Aorta (tissue), 5 donors: ENCODE measurements around the gene BTBD9. TPM values are rescaled to one million over a fixed set of nuclear protein-coding genes. Genes with fewer than 3 reads are reported as not detected.

Experiments used
- ATAC-seq: fragments of 200-7000 bp; cut with Tn5 transposase; one replicate; pipeline ENCODE4 v1.9.1; 2022; ENCODE audit warnings: moderate library complexity; ENCODE audit not compliant: low FRiP score
- DNase-seq, 2 donors: peaks; one replicate each; pipeline ENCODE4 v3.0.0-alpha.2; 2020
- H3K27ac ChIP-seq, 2 donors: one replicate each; pipeline ENCODE4 v1.5.1; 2013; ENCODE audit warnings: low read length in 2 of 2, mild to moderate bottlenecking in 2 of 2, moderate library complexity in 2 of 2, control low read depth in 1 of 2, inconsistent platforms in 1 of 2, low read depth in 1 of 2
- H3K27me3 ChIP-seq, 2 donors: one replicate each; pipeline ENCODE4 v1.6.1; 2013; ENCODE audit warnings: control low read depth in 1 of 2, low read length in 1 of 2, mild to moderate bottlenecking in 1 of 2, moderate library complexity in 1 of 2; ENCODE audit not compliant: insufficient read depth in 2 of 2, control insufficient read depth in 1 of 2
- H3K36me3 ChIP-seq, 2 donors: one replicate each; pipeline ENCODE4 v1.6.1; 2013; ENCODE audit warnings: control low read depth in 1 of 2, low read length in 1 of 2, mild to moderate bottlenecking in 1 of 2; ENCODE audit not compliant: insufficient read depth in 2 of 2, control insufficient read depth in 1 of 2
- H3K4me1 ChIP-seq, 2 donors: one replicate each; pipeline ENCODE4 v1.6.1; 2013; ENCODE audit warnings: low read length in 2 of 2, control low read depth in 1 of 2, mild to moderate bottlenecking in 1 of 2, moderate library complexity in 1 of 2; ENCODE audit not compliant: insufficient read depth in 2 of 2, control insufficient read depth in 1 of 2
- H3K4me3 ChIP-seq, 2 donors: one replicate each; pipeline ENCODE4 v1.5.1; 2013; ENCODE audit warnings: low read length in 2 of 2, control low read depth in 1 of 2, mild to moderate bottlenecking in 1 of 2
- H3K9me3 ChIP-seq: one replicate; pipeline ENCODE4 v1.6.1; 2013; ENCODE audit warnings: mild to moderate bottlenecking, low read length; ENCODE audit not compliant: control insufficient read depth
- WGBS, 2 donors: extraction: QIAGEN DNeasy Blood & Tissue Kit; methylation state at CpG; one replicate each; pipeline ENCODE4 v1.1.7; 2013; 5-methylcytosine and 5-hydroxymethylcytosine counted together
- intact Hi-C, 2 donors: fragments of 100-400 bp; cut with DNase I; formaldehyde crosslinking; loops; one replicate each; pipeline versions ENCODE4 v1.14.2 to v1.15.0; 2022
- polyA plus RNA-seq, 2 donors: library from polyadenylated mRNA; stranded (reverse); fragments of 200-250 nt; gene quantifications; one replicate each; pipeline ENCODE4 v1.2.3, GENCODE V29; 2013
- total RNA-seq, 2 donors: library from RNA; stranded (reverse); fragmentation: NEBNext Ultra II Directional; extraction: Animal tissue kit (Norgen Biotek cat#: 25700); gene quantifications; one replicate each; pipeline ENCODE4 v1.2.1, GENCODE V29; 2021
- donor health status: healthy with polysubstance abuse.
- donor health status: Bipolar disorder and iron deficiency.
- donor health status: DM: no; HTN: no; CAD: no.
- donor health status: DM: no; HTN: no; CAD: no.
- donor health status: DM: yes; HTN: yes; CAD: no.

Gene BTBD9
- total and polyA plus RNA-seq, 4 donors = 1.5 to 23.6 (median 12.4) TPM

DNA sequence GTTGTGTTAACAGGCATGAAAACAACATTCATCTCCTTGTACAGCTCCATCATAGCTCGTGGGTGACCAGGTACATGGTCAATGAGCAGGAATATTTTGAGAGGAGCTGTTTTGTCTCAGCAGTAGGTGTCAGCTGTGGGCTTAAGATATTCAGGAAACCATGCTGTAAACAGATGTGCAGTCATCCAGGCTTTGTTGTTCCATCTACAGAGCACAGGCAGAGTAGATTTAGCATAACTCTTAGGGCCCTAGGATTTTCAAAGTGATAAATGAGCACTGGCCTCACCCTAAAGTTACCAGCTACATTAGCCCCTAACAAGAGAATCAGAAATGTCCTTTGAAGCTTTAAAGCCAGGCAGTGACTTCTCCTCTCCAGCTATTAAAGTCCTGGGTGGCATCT lies 154.2 kb downstream of the BTBD9 start:
- Histone ChIP-seq H3K27ac (no peak overlapping the region), H3K36me3 (no peaks in the 10 kb centered on the region), H3K9me3 (no peaks in the 10 kb centered on the region), H3K4me1 (peaks cover 0 to 5% of the 10 kb centered on the region in 2 donors), H3K27me3 (no peaks in the 10 kb centered on the region), H3K4me3 (no peak overlapping the region)
- no peak for ATAC-seq
- intact Hi-C loops = no loop called here
- WGBS, 2 donors = 92 to 97% methylated on average over 1 of the region's 1 CpG
- no peak for DNase-seq

DNA sequence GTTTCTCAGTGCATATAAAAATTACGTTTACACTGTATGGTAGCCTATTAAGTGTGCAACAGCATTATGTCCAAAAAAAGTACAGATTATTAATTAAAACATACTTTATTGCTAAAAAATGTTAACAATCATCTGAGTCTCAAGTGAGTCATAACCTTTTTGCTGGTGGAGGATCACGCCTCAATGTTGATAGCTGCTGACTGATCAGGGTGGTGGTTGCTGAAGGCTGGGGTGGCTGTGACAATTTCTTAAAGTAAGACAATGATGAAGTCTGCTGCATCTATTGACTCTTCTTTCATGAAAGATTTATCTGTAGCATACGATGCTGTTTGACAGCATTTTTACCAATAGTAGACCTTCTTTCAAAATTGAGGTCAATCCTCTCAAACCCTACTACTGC lies 155.1 kb downstream of the BTBD9 start:
- Histone ChIP-seq H3K9me3 (no peaks in the 10 kb centered on the region), H3K27me3 (no peaks in the 10 kb centered on the region), H3K27ac (no peak overlapping the region), H3K4me3 (no peak overlapping the region), H3K4me1 (peaks cover 0 to 5% of the 10 kb centered on the region in 2 donors), H3K36me3 (no peaks in the 10 kb centered on the region)
- intact Hi-C loops = no loop called here
- DNase-seq = no peak
- 94 to 97% methylated on average over 3 of the region's 3 CpGs for WGBS, 2 donors
- ATAC-seq = no peak

DNA sequence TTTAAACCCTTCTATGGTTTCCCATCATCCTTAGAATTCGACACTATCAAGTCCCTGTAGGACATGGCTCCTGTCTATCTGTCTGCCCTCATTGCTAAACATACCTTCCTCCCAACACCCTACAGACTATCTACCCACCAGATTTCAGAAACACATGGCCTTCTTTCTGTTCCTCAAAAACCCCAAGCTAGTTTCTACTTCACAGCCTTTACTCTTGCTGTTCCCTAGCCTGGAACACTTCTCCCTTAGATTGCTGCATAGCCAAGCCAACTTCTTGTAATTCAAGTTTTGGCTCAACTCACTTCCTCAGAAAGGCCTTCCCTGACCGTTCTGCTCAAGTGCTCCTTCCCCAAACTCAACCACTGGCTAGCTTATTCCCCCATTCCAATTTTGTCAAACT lies 156.2 kb downstream of the BTBD9 start:
- intact Hi-C loops = no loop called here
- peaks cover 0 to 5% of the 10 kb centered on the region in 2 donors for H3K4me1 ChIP-seq
- H3K9me3 ChIP-seq = no peaks in the 10 kb centered on the region
- DNase-seq (no peak), ATAC-seq (no peak)
- H3K4me3 ChIP-seq = no peak overlapping the region
- no peak overlapping the region for H3K27ac ChIP-seq
- H3K36me3 ChIP-seq = no peaks in the 10 kb centered on the region
- H3K27me3 ChIP-seq = no peaks in the 10 kb centered on the region
- 55 to 59% methylated on average over 2 of the region's 2 CpGs for WGBS, 2 donors

DNA sequence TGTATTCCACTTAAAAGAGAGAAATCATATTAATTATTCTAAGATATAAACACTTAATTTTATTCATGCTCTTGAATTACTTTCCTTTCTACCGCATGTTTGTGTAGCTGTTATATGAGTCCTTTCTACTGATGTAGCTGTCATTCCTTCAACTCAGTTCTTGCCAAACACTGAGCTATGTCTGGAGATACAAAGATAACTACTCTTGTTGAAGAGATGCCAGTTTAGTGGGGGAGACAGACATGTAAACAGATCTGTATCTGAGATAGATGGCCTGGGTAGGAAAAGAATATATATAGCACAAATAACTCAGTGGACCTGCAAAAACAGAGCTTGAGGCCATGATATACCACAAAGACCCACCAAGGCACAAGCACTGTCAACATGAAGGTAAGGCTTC lies 157.3 kb downstream of the BTBD9 start:
- no peaks in the 10 kb centered on the region for H3K9me3 ChIP-seq
- intact Hi-C loops = no loop called here
- DNase-seq (no peak), ATAC-seq (no peak)
- WGBS, 2 donors = 45 to 47% methylated on average over 1 of the region's 1 CpG
- H3K27me3 ChIP-seq = no peaks in the 10 kb centered on the region
- no peak overlapping the region for H3K27ac ChIP-seq
- peaks cover 0 to 5% of the 10 kb centered on the region in 2 donors for H3K4me1 ChIP-seq
- H3K4me3 ChIP-seq = no peak overlapping the region
- H3K36me3 ChIP-seq = no peaks in the 10 kb centered on the region

DNA sequence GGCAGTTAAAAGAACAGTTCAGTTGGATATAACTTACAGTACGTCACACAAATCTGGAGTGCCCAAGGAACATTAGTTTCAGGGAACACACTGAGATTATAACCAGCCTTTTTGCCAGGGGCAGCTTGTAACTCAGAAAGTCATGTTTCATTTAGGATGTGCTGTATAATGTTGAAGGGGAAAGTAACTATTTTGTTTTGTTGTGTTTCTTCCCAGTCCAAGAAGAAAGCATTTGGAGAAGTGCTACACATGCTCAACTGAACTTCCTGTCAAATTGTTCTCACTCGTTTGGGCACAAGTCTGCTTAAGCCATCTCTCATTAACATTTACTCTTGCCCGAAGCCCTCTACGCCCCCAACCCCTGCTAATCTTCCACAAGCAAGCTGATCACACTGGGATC lies 157.9 kb downstream of the BTBD9 start:
- ATAC-seq (no peak), DNase-seq (no peak)
- intact Hi-C loops = no loop called here
- Histone ChIP-seq H3K9me3 (no peaks in the 10 kb centered on the region), H3K36me3 (no peaks in the 10 kb centered on the region), H3K4me3 (no peak overlapping the region), H3K27ac (no peak overlapping the region), H3K27me3 (no peaks in the 10 kb centered on the region), H3K4me1 (peaks cover 0 to 5% of the 10 kb centered on the region in 2 donors)
- 62 to 65% methylated on average over 4 of the region's 4 CpGs for WGBS, 2 donors

DNA sequence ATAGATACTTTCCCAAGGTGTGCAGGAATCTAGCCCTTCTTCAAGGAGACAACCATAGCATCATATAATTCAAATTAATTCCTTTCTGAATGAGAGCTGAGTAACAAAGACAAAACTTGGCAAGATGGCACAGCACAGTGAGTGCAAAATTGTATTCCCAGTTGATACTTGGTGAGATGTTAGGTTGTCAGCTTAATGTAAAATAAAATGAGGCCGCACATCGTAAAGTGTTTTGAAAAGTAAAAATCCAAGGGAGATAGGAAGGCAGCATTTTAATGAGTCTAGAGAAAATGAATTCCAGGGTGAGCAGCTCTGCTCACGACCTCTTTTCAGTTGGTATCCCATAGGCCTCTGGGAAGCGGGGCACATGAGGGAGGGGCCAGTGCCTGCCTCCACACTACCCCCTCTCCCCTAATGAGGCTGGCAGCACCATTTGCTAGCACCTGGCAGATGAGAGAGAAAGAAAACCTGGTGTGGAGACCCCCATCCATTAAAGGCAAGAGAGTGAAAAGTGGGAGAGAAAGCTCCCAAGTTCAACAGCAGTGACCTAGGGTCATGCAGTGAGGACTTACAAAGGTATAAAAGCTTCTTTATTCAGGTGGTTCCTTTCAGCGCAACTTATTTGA lies 158.4 kb downstream of the BTBD9 start:
- ATAC-seq = no peak

DNA sequence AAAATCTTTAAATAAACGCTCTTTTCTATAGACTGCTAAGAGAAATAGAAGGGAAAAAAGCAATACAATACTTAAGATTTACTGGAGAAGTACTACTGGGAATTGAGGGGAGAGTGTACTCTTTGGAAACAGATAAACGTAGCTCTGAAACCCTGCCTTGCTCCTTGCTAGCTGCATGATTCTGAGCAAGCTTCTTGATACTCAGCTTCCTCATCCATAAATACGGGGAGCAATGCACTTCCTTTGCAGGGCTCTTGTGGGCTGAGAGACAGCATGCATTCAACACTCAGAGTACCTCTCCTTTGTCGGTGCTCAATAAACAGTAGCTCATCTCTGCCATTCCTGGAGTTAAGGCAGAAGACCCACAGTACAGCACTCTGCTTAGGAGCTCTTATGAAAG lies 159.7 kb downstream of the BTBD9 start:
- Histone ChIP-seq H3K9me3 (no peaks in the 10 kb centered on the region), H3K27me3 (no peaks in the 10 kb centered on the region), H3K4me1 (peaks cover 0 to 5% of the 10 kb centered on the region in 2 donors), H3K36me3 (no peaks in the 10 kb centered on the region), H3K4me3 (no peak overlapping the region), H3K27ac (no peak overlapping the region)
- 93 to 94% methylated on average over 4 of the region's 4 CpGs for WGBS, 2 donors
- no peak for DNase-seq
- intact Hi-C loops = no loop called here
- no peak for ATAC-seq

More for the DNA sequence above, 158.4 kb downstream of the BTBD9 start:
- no peaks in the 10 kb centered on the region for H3K9me3 ChIP-seq
- peaks cover 0 to 5% of the 10 kb centered on the region in 2 donors for H3K4me1 ChIP-seq
- intact Hi-C loops = no loop called here
- WGBS, 2 donors = 87 to 97% methylated on average over 5 of the region's 5 CpGs
- no peaks in the 10 kb centered on the region for H3K27me3 ChIP-seq
- H3K4me3 ChIP-seq = no peak overlapping the region
- H3K36me3 ChIP-seq = no peaks in the 10 kb centered on the region
- no peak for DNase-seq
- no peak overlapping the region for H3K27ac ChIP-seq

DNA sequence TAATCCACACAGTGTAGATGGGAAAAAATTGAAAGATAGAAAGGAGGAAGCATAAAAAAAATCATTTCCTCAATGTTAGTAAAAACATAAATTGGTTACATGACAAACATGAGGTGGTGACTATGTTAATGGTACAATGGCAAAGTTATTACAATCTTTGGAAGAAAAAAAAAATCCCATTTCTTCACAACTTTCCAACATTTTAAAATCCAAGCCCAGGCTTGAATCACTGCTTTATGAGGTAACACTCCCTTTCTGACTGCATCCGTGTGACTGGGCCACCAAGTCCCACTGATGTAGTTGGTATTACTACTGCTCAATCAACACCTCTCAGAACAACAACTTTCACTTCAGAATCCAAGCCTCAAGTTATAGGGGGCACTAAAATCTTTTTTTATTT lies 160.4 kb downstream of the BTBD9 start:
- H3K27me3 ChIP-seq = no peaks in the 10 kb centered on the region
- 92 to 97% methylated on average over 1 of the region's 1 CpG for WGBS, 2 donors
- intact Hi-C loops = no loop called here
- ATAC-seq (no peak), DNase-seq (no peak)
- no peaks in the 10 kb centered on the region for H3K36me3 ChIP-seq
- H3K4me1 ChIP-seq = peaks cover 0 to 5% of the 10 kb centered on the region in 2 donors
- H3K4me3 ChIP-seq = no peak overlapping the region
- no peaks in the 10 kb centered on the region for H3K9me3 ChIP-seq
- H3K27ac ChIP-seq = no peak overlapping the region

DNA sequence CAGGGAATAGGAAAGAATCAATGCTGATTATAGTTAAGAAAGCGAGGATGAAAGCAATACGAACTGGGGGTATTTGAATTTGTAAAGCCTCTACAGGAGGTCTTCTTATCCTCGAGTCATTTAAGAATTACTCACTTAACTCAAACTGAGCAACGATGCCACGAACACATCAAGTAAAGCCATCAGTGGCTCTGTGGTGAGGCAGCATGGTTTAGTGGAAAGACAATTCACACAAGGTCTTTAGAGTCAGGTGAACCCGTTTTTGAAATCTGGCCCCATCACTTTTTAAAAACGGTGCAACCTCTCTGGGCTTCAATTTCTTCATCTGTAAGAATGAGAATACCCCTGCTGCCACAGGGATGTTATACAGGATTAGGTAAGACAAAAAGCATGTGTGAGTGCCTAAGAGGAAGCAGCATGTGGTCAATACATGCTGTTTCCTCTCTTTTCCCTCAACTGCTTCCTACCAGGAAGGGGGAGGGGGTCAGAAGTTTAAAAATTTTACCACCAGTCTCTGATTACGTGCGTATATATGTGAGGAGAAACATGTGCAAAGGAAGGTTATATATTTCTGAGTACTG lies 162.0 kb downstream of the BTBD9 start:
- intact Hi-C loops = no loop called here
- Histone ChIP-seq H3K36me3 (no peaks in the 10 kb centered on the region), H3K9me3 (no peaks in the 10 kb centered on the region), H3K4me3 (no peak overlapping the region), H3K27me3 (no peaks in the 10 kb centered on the region), H3K27ac (no peak overlapping the region), H3K4me1 (peaks cover 0 to 3% of the 10 kb centered on the region in 2 donors)
- DNase-seq = no peak
- WGBS, 2 donors = 75 to 82% methylated on average over 9 of the region's 9 CpGs
- no peak for ATAC-seq
